Measurements from ENCODE around the gene KIF2A.

KIF2A gene

DNA sequence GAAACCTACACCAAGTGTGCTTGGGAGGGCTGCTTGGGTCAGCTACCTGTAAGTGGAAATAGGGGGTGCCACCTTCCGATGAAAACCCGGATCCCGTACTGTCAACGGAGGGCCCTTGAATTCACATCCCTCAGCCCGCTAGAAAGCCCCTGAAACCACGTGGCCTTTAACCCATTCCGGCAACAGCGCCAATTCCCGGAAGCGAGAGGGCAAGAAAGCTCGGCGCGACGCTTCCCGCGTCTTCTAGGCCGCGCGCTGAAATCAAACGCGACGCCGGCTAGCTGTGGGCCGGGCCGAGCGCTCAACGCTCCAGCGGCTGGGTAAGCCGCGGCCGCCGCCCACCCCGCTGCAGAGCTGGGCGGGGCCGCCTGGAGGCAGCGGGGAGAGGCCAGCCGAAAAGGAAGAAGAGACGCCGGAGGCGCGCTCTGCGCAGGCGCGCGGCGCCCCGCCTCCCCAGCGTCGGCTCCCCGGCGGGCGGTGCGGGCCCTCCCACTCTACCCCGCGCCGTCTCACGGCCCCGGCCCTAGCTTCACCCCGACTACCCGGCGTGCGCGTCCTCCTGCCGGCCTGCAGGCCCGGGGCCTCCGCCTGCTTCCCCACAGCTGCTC lies at the start of gene KIF2A:
Gene KIF2A, plus strand, starts transcription at position 492 of the 608 bp plus-strand sequence. CDS start 267 bp downstream, outside the sequence.
- DNase-seq = peak; percentile 94 to 95

DNA sequence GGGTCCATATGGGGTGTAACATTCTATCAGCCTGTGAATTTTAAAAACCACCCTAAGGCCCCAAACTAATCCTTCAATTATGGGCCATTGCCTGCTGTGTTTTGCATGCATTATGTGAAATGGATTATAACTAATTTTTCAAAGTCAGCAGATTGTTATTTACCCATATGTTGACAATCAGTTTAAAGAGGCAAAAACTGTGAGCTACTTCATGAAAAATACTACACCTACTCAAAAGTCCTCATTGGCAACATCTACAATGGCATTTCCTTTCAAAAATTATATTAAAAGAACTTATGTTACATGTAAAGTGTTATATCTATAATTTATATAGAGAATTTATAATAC lies 49.0 kb upstream of the KIF2A start:
- no peak for DNase-seq

DNA sequence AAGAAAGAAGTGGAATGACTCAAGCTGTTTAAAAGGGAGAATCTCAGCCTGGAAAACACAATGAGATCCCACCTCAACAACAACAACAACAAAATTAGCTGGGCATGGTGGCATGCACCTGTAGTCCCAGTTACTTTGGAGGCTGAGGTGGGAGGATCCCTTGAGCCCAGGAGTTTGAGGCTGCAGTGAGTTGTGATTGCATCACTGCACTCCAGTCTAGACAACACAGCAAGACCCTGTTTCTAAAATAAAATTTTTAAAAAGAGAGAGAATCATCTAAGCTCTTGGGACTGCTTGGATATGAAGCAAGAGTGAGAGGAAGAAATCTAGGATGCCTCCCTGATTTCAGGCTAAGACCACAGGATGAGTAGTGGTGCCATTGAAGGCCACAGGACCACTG lies 47.4 kb upstream of the KIF2A start:
- no peak for DNase-seq

DNA sequence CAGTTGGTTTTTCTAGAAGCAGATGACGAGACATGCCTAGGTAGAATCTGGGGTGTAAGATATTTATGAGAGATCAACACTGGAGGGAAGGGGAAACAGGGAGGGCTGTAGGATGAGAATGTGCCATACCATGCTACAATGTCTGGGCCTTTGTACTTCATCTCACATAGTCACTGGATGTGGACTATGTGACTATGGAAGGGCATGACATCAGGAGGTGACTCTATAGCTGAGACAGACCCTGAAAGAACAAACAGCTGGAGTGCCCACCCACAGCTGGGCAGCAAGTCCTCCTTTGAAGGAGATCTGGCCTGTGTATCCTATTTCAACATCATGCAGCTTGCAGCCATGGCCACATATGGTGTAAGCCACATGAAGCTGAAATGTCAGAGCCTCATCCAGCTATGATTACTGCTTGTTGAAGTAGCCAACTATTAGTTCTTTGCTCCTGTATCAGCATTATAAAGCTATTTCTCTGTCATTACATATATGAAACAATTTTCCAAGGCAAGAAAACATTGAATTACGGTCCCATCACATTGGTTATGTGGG lies 46.2 kb upstream of the KIF2A start:
- DNase-seq = no peak

DNA sequence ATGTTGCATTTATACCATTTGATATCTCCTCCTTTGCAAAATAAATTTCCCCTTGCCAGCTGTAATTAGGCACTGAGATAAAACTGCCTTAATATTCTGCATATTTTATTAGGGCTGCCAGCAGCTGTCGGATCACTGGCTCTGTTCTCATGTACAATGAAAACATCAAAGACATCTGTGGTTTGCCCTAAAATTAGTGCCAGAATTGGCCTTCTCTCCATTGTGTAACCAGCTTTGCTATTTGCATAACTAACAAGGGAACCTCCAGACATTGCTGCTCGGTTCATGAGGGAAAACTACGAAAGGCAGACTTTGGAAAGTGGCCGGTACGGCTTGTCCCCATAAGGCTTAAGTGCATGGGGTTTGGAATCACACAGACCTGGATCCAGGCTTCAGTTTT lies 45.5 kb upstream of the KIF2A start:
- DNase-seq = no peak

DNA sequence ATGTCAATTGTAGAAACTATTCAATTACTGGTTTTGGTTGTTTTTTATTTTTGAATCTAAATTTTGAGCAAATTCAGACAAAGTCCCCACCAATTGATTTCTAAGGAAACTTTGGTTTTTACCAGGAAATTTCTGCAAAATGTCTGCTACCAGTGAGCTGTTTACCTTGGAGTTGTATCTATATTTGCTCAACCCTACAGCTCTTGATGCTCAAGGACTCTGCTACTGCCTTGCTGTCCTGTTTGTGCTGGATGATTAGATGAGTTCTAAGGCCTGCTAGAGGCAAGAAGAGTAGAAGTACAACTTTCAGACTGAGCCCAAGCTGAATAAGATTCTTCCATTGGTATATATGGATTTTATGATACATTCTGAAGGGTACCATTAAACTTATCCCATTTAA lies 42.6 kb upstream of the KIF2A start:
- DNase-seq = no peak

DNA sequence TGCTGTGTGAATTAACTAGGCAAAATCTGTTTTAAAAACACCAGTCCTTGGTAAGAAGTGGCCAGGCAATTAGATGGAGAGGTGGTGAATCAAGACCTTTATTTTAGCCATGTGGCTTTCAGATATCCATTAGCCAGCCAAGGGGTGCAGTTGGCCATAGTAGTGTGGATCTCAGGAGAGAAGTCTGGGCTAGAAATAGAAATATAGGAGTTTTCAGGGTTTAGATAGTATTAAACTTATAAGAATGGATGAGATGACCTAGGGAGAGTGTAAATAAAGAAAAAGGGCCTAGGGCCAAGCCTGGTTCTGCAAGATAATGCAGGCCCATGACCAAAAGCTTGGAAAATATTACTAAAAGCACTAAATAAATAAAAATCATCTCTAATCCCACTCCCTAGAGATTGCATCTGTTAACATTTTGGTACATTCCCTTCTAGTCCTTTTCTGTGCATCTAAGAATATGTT lies 40.3 kb upstream of the KIF2A start:
- no peak for DNase-seq

DNA sequence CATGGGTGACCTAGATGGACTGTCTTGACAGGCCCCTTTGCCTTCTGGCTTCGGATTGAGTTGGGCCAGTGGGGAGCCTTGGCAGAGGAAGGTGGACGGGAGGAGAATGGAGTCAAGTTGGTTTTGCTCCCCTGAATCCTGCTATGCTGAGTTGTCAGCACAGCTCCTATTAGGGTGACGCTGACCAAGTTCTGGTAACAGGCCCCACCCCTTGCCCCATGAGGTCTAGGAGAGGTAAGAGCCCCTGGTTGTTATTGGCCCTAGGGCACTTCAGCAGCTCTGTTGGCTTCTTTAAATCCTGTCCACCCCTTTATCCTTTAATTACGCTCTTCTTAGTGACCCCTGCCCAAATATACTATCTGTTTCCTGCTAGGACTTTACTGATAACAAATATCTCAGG lies 39.4 kb upstream of the KIF2A start:
- DNase-seq = no peak

DNA sequence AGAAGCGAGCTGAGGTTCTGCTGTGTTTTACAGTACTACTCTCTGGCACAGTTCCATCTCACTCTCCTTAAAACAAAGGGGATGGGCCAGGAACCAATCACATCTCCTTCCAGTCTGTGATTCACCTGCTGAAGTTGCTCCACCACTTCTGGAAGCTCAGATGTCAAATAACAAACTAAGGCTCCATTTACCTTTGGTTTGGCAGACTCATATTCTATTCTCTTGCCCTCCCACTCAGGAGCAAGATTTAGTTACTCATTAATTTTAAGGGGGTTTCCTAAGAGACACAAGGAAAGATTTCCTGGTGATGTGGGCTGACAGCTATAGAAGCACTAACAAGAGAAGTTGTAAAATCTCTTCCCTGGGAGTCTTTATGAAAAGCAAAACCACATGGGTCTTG lies 37.8 kb upstream of the KIF2A start:
- DNase-seq = no peak

DNA sequence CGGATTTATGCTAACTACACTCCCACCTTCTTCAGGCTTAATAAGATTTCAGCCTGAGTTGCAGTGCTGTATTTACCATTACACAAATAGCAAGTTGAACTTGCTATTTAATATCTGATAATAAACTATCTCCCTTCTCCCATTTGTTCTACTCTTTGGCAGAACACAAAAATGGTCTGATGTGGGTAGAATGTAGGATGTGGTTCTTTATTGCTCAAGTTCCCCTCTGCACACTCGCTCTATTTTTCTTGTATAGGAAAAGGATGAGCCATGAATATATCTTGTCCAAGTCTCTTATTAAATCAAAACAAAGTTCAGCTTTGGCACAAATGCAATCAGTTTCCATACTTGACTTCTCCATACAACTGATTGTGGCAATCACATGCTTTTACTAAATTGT lies 37.2 kb upstream of the KIF2A start:
- no peak for DNase-seq

DNA sequence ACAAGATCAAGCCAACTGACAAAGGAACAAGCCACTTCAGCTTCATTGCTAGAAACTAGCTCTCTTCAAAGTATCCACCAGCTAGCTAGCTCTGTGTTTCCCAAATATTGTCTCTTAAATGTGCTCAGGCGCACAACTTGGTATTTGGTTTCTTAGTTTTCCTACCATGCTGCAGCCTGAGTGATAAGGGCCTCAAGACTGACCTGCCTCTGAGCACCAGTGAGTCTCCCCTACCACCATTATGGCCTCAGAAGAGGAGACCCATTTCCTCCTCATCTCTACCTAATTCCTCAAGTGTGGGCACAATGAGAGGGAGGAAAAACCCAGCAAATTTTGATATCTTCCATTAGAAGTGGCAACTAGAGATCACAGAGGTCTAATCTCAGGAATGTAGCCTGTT lies 34.6 kb upstream of the KIF2A start:
- DNase-seq = no peak

DNA sequence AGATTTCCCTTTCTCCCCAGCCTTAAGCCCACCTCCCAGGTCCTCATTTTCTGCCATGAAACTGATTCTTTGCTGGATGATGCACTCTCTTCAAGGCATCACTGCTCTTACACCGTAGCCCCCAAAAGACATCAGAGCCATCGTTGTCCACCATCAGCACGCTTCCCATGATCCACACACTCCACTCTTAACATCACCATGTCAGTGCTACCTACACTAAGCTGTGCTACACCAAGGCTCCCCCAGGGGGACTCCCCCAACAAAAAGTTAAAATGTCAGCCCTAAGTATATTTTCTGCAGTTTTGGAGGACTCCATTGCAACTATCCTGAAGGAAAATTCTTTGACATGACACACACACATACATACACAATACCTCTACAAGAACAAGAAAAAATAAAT lies 34.1 kb upstream of the KIF2A start:
- DNase-seq = no peak

DNA sequence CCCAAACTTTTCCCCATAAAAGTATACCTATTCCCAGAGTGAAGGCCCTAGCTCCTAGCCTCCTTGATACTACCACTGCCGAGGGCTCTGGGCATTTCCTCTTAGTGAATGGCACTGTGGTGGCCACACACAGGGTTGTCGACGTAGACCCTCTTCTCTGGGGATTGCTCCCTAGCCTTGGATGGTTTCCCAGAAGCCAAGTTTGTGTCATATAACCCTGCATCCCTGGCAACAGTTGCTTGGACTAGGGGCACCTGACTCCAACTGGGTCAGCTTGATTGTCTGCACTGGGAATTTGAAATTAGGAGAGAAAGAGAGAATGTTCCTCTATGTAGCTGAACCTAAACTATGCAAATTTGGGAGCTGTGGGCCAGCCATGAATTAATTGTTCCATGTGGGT lies 32.3 kb upstream of the KIF2A start:
- DNase-seq = no peak

DNA sequence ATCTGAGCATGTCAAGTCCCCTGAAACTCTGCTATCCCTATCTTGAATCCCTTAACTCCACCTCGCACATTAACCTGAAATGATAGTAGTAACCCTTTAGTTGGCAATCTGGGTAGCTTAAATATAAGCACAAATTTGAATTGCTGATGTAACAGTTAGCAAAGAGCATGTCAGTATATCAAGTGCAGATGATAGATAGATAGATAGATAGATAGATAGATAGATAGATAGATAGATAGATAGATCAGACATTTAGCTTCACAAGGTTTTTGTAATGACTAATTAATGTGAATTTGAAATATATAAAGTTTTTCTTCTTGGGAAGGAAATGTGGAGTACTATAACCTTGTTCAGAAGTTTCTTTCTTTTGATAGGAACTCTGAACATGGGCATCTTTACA lies 30.4 kb upstream of the KIF2A start:
- no peak for DNase-seq

DNA sequence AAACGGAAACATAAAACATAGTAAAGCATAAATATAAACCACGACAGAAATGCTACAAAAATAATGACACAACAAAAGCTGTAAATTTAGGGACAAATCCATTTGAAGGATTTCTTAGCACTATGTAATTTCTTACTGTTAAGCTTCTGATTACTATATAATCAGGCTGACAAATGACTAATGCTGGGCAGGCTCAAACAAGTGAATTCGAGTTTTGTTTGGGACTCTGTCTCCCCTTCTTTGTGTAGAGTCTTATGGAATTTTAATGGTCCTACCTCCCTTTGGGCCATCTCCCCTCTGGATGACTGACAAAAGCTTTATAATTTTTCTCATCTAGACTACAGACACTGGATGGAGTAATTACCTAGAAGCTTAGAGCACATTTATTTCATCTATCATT lies 24.6 kb upstream of the KIF2A start:
- DNase-seq = no peak

DNA sequence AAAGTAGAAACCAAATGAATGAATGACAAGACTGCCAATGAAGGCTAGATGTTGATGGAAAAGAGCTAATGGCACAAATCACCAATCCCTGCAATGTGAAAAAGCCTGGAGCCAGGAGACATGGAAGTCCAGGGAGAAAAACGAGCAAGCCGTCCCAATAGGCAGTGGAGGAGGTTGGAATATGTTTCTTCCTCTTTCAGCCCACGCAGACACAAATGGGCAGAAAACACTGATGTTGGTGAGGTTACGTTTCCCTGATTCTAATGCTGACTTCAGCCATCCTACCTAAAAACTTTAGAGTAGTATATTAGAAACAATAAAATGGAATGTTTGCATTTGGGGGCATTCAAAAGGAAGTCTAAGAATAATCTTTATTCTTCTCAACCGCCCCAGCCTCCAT lies 23.9 kb upstream of the KIF2A start:
- no peak for DNase-seq

DNA sequence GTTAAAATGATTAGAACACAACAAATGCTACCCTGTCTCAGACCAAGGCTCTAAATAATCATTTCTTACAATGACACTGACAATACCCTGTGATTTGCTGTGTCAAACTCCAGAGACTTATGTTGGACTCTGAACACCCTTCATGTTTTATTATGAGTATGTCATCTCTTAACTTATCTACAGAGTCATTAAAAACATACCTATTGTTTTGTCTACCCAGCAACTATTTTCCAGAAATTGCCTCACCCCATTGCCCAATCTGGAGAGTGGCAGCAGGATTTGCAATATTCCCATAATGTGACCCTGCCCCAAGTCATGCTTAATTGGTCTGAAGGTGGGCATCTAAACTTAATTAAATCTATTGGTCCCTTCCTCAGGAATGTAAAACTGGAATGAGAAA lies 23.0 kb upstream of the KIF2A start:
- no peak for DNase-seq

DNA sequence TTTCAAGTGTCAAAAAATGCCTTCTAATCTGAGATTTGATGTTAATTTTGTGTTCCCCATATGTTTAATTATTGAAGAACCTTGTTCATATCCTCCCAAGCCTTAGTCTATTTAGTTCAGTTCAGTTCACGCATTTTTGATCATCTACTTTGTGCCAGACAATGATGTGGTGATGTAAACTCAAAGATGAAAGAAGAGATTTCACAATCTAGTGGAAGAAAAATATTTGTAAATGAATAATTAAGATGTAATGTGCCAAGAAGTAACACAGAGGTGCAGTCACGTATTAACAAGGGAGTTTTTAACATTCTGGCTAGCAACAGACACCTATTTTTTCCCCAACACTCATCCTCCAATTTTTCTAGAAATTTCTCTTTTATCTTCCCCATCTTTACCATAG lies 22.1 kb upstream of the KIF2A start:
- DNase-seq = no peak

DNA sequence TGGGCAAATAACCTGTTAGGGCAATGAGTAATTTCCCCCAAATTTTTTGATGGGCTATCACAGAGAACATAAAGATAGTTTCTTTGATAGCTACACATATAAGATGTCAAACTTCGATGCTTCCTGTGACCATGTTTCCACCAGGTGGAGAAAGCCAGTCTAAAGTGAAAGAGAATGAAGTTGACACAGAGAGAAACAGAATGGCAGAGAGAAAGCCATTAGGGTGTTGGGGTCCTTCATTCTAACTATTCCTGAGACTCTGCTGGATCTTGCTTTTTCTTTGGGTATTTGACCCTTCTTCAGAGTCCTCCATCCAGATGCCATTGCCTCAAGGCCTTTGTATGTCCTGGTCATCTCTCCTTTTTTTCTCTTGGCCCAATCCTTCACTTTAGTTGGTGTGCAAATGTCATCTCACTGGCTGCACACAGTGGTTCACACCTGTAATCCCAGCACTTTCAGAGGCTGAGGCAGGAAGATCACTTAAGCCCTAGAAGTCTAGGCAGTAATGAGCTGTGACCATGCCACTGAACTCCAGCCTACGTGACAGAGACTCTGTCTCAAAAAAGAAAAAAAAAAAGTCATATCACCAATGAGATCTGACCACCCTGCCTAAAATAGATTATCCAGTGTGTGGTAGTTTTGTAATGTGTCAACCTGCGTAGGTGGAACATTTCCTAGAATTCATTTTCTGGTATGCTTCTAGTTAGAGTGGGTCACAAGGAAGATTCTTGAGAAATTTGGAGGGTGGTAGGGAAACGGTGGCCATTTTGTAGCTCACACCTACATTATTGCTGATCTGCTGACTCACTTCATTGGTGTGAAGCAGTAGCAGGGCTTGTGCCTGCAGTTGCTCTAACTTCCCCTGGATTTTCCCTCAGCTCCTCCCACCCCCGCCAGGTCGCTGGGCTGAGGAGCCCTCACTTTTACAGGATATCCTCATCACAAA lies 20.8 kb upstream of the KIF2A start:
- no peak for DNase-seq

DNA sequence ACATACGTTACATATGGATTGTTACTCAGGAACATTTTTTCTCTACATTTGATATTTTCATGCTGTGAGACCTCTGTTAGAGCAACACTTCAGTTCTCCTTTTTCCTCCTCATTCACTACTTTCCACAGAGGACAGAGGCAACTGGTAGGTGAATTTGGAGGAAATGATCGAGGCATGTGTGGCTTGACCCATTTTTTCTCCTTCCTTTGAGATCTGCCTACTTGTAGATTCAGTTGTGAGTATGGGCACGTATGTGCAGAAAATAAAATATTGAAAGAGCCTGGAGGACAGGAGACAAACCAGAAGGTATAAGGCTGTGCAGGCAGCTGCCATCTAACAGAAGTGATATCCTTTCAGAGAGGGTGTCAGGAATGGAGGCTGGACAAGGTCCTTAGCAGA lies 19.2 kb upstream of the KIF2A start:
- DNase-seq = no peak

DNA sequence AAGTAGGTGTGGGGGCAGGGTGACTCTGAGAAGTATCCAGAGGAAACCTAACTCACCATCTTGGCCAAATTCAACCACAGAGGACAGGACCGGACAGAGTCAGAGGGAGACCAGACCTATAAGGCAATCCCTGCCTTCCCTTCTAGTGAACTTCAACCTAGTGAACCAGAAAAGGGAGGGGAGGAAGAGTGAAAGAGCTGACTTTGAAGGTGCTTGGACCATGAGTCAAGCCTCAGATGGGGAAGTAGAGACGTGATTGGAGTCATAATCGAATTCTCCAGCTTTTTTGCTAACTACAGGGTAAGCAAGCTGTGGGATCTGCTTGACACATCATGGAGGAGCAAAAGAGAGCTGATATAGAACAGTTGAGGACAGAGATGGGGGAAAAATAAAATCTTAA lies 18.8 kb upstream of the KIF2A start:
- DNase-seq = no peak

DNA sequence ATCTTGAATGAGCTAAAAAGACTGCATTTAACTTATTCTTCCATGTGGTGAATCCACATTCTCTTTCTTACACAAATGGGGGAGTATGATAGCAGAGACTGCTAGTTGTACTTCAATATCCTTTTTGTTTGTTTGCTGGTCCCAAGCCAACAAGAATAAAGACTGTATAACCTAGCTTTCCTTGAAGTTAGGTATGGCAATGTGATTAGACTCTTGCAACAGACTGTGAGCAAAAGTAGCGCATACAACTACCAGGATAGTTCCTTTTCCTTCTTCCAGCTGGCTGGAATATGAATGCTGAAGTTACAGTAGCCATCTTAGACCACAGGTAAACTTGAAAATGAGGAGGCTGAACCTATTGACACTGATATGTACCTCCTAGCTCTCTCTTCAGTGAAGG lies 17.9 kb upstream of the KIF2A start:
- DNase-seq = no peak

DNA sequence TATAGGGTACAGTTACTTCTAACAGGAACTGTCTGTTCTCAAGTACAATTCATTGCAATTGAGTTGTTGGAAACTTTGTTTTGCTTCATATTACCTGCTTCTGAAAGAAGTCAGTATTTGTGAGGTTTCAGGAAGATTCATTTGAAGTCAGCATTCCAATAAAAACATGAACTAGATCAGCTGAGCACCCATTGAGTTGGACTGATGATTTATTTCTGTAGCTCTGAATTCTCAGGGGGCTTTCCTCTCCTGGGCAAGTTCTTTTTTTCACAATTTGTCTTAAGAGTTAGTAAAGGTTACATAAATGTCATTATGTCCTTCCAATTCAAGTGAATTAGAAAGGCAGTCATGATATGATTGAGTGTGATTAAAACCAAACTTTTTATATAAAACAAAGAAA lies 16.2 kb upstream of the KIF2A start:
- DNase-seq = no peak

DNA sequence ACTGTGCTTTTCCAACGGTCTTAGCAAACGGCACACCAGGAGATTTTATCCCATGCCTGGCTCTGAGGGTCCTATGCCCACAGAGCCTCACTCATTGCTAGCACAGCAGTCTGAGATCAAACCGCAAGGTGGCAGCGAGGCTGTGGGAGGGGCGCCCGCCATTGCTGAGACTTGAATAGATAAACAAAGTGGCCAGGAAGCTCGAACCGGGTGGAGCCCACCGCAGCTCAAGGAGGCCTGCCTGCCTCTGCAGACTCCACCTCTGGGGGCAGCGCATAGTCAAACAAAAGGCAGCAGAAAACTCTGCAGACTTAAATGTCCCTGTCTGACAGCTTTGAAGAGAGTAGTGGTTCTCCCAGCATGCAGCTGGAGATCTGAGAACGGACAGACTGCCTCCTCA lies 14.2 kb upstream of the KIF2A start:
- peak; percentile 73 to 76 for DNase-seq
